H1 (cell line): ENCODE results near the gene CYP26A1. TPM values are rescaled to one million over a fixed set of nuclear protein-coding genes. Genes with fewer than 3 reads are reported as not detected.

Source experiments
- CTCF ChIA-PET: fragments of 300-600 bp; sonication (Branson Sonifier 250); formaldehyde crosslinking; loops from one replicate; lab custom pipeline; 2021; ENCODE audit not compliant: partially characterized antibody; lab: Charles Lee
- POLR2A ChIA-PET: fragments of 300-600 bp; sonication (Branson Sonifier 250); formaldehyde crosslinking; loops from one replicate; lab custom pipeline; 2021; ENCODE audit warnings: inconsistent platforms; ENCODE audit not compliant: partially characterized antibody; lab: Charles Lee
- DNase-seq, 2 experiments: peaks; one replicate each; pipeline versions ENCODE4 v3.0.0 to v3.0.0-alpha.2; 2010 to 2022; ENCODE audit warnings: low spot score in 2 of 2, low read depth in 1 of 2, mixed read lengths in 1 of 2
- FAIRE-seq: peaks from 2 replicates; lab custom pipeline; 2011; peaks lifted over from hg19 to GRCh38; lab: Jason Lieb, UNC
- H2AFZ ChIP-seq: 2 replicates; pipeline ENCODE4 v1.8.1; 2012; ENCODE audit warnings: low read length, inconsistent platforms
- H2AK5ac ChIP-seq: 2 replicates; pipeline ENCODE4 v1.6.1; 2013; ENCODE audit warnings: low read depth, low read length
- H2BK120ac ChIP-seq: replicated peaks from 2 replicates; pipeline ENCODE3; 2013; ENCODE audit warnings: low read depth, low read length, inconsistent platforms
- H2BK12ac ChIP-seq: 2 replicates; pipeline ENCODE4 v1.6.1; 2013; ENCODE audit warnings: low read depth, low read length
- H2BK15ac ChIP-seq: 2 replicates; pipeline ENCODE4 v1.6.1; 2013; ENCODE audit warnings: low read length
- H2BK20ac ChIP-seq: 2 replicates; pipeline ENCODE4 v1.6.1; 2013; ENCODE audit warnings: low read length
- H2BK5ac ChIP-seq: 2 replicates; pipeline ENCODE4 v1.6.1; 2013; ENCODE audit warnings: low read depth, low read length
- H3K14ac ChIP-seq: 2 replicates; pipeline ENCODE4 v1.6.1; 2013; ENCODE audit warnings: inconsistent platforms; ENCODE audit not compliant: insufficient read length
- H3K18ac ChIP-seq: 2 replicates; pipeline ENCODE4 v1.6.1; 2013; ENCODE audit warnings: low read length; ENCODE audit errors: extremely low read depth
- H3K23ac ChIP-seq: 2 replicates; pipeline ENCODE4 v1.6.1; 2013; ENCODE audit warnings: inconsistent platforms; ENCODE audit not compliant: insufficient read length
- H3K23me2 ChIP-seq: 2 replicates; pipeline ENCODE4 v1.6.1; 2013; ENCODE audit warnings: low read depth, low read length
- H3K27ac ChIP-seq: 2 replicates; pipeline ENCODE4 v1.6.1; 2011; ENCODE audit warnings: low read depth, low read length, inconsistent platforms
- H3K27me3 ChIP-seq, 4 experiments: replicated peaks in 1 of 4; 1 replicate in 1 of 4; 2 replicates in 3 of 4; pipeline versions ENCODE4 v1.6.1 to v1.8.1; 2011 to 2013; ENCODE audit warnings: low read length in 3 of 4, mild to moderate bottlenecking in 3 of 4, inconsistent platforms in 2 of 4, mixed read lengths in 2 of 4, moderate library complexity in 1 of 4; ENCODE audit not compliant: control insufficient read depth in 3 of 4, insufficient read depth in 3 of 4; ENCODE audit errors: extremely low read depth in 1 of 4
- H3K36me3 ChIP-seq, 4 experiments: 2 replicates each; pipeline versions ENCODE4 v1.6.1 to v1.8.1; 2011 to 2013; ENCODE audit warnings: mild to moderate bottlenecking in 4 of 4, low read length in 3 of 4, moderate library complexity in 2 of 4, control low read depth in 1 of 4, inconsistent platforms in 1 of 4; ENCODE audit not compliant: insufficient read depth in 4 of 4, control insufficient read depth in 2 of 4
- H3K4ac ChIP-seq: replicated peaks from 2 replicates; pipeline ENCODE3; 2013; ENCODE audit warnings: low read length, low read depth, mixed read lengths, inconsistent platforms; ENCODE audit not compliant: insufficient read length
- H3K4me1 ChIP-seq, 4 experiments: replicated peaks in 1 of 4; 1 replicate in 1 of 4; 2 replicates in 3 of 4; pipeline versions ENCODE4 v1.6.1 to v1.8.1; 2011 to 2013; ENCODE audit warnings: low read length in 3 of 4, inconsistent platforms in 2 of 4, mixed read lengths in 1 of 4; ENCODE audit not compliant: insufficient read depth in 4 of 4, control insufficient read depth in 3 of 4
- H3K4me2 ChIP-seq, 2 experiments: 2 replicates each; pipeline versions ENCODE4 v1.6.1 to v1.8.1; 2011 to 2013; ENCODE audit warnings: low read depth in 2 of 2, low read length in 2 of 2, control low read depth in 1 of 2, inconsistent platforms in 1 of 2, mild to moderate bottlenecking in 1 of 2; ENCODE audit not compliant: insufficient read depth in 1 of 2
- H3K4me3 ChIP-seq, 4 experiments: fragments of 200-600, 300-600 bp in 1 of 4; sonication (generic), shearing (Covaris generic), sonication (Bioruptor Twin) in 1 of 4; 2 replicates each; pipeline versions ENCODE4 v1.5.1 to v1.8.1; 2011 to 2016; ENCODE audit warnings: low read length in 4 of 4, low read depth in 3 of 4, control low read depth in 2 of 4, inconsistent platforms in 2 of 4, mild to moderate bottlenecking in 2 of 4, mixed read lengths in 1 of 4, moderate library complexity in 1 of 4; ENCODE audit not compliant: insufficient read depth in 2 of 4; ENCODE audit errors: extremely low read depth in 1 of 4
- H3K56ac ChIP-seq: replicated peaks from 2 replicates; pipeline ENCODE3; 2013; ENCODE audit warnings: low read depth, mild to moderate bottlenecking, mixed read lengths, low read length, inconsistent platforms; ENCODE audit not compliant: insufficient read length
- H3K79me1 ChIP-seq: 2 replicates; pipeline ENCODE4 v1.6.1; 2013; ENCODE audit warnings: low read depth, low read length, control low read depth
- H3K79me2 ChIP-seq, 2 experiments: 2 replicates each; pipeline versions ENCODE4 v1.6.1 to v1.8.1; 2012 to 2013; ENCODE audit warnings: low read length in 2 of 2, mild to moderate bottlenecking in 2 of 2, inconsistent platforms in 1 of 2; ENCODE audit not compliant: insufficient read depth in 2 of 2, control insufficient read depth in 1 of 2
- H3K9ac ChIP-seq, 4 experiments: replicated peaks in 1 of 4; 1 replicate in 1 of 4; 2 replicates in 3 of 4; pipeline versions ENCODE4 v1.6.1 to v1.8.1; 2011 to 2013; ENCODE audit warnings: low read depth in 3 of 4, low read length in 3 of 4, control low read depth in 2 of 4, mild to moderate bottlenecking in 2 of 4, moderate library complexity in 2 of 4, inconsistent platforms in 1 of 4; ENCODE audit errors: extremely low read depth in 1 of 4
- H3K9me3 ChIP-seq, 2 experiments: 2 replicates each; pipeline versions ENCODE4 v1.6.1 to v1.8.1; 2012 to 2013; ENCODE audit warnings: mild to moderate bottlenecking in 2 of 2, moderate library complexity in 2 of 2, control low read depth in 1 of 2, inconsistent platforms in 1 of 2, low read depth in 1 of 2, low read length in 1 of 2, mixed read lengths in 1 of 2; ENCODE audit not compliant: insufficient read depth in 2 of 2
- H4K20me1 ChIP-seq, 2 experiments: replicated peaks in 1 of 2; 2 replicates each; pipeline versions ENCODE3 to v1.8.1; 2011 to 2013; ENCODE audit warnings: inconsistent platforms in 2 of 2, low read length in 2 of 2, mild to moderate bottlenecking in 1 of 2; ENCODE audit not compliant: insufficient read depth in 2 of 2, control insufficient read depth in 1 of 2
- H4K5ac ChIP-seq: 2 replicates; pipeline ENCODE4 v1.6.1; 2013; ENCODE audit warnings: low read length, low read depth, mixed read lengths, inconsistent platforms; ENCODE audit not compliant: insufficient read length
- H4K8ac ChIP-seq: 2 replicates; pipeline ENCODE4 v1.8.0; 2013; ENCODE audit warnings: mild to moderate bottlenecking, moderate library complexity, low read length, inconsistent platforms; ENCODE audit not compliant: insufficient read depth; ENCODE audit errors: extremely low read depth
- H4K91ac ChIP-seq: replicated peaks from 2 replicates; pipeline ENCODE3; 2013; ENCODE audit warnings: low read length, mixed read lengths, inconsistent platforms; ENCODE audit not compliant: insufficient read length
- CEBPB ChIP-seq: IDR thresholded peaks from 2 replicates; pipeline ENCODE4 v1.6.1; 2012; ENCODE audit warnings: low read depth, low read length
- SP2 ChIP-seq: IDR thresholded peaks from 2 replicates; pipeline ENCODE4 v1.6.1; 2012; ENCODE audit warnings: mild to moderate bottlenecking, low read length, inconsistent platforms
- WGBS, 2 experiments: shearing (Covaris generic) in 1 of 2; methylation state at CpG; one replicate each; pipeline versions ENCODE4 v1.1.6 to v1.1.7; 2013 to 2015; ENCODE audit warnings: low lambda C conversion rate in 2 of 2, mixed read lengths in 2 of 2, inconsistent platforms in 1 of 2, low coverage in 1 of 2, missing lambda C conversion rate in 1 of 2; ENCODE audit not compliant: insufficient replicate concordance in 2 of 2, insufficient coverage in 1 of 2, insufficient read length in 1 of 2; ENCODE audit errors: extremely low coverage in 1 of 2, missing lambda C conversion rate in 1 of 2; 5-methylcytosine and 5-hydroxymethylcytosine counted together
- polyA plus RNA-seq, 7 experiments: library from polyadenylated mRNA; depleted of rRNA in 3 of 7; stranded (reverse) in 5 of 7; unstranded in 2 of 7; fragments of >200 nt in 5 of 7; fragments of 200-250 nt in 2 of 7; gene quantifications; 1 replicate in 5 of 7; 2 replicates in 1 of 7; 4 replicates in 1 of 7; pipeline versions ENCODE4 v1.2.1 to v1.2.3, GENCODE V29; 2011 to 2013; ENCODE audit warnings: missing spikeins in 2 of 7, mixed read lengths in 2 of 7
- total RNA-seq: library from RNA; stranded (reverse); fragmentation: NEBNext Ultra II Directional; extraction: Animal tissue kit (Norgen Biotek cat#: 25700); gene quantifications from 2 replicates; pipeline ENCODE4 v1.2.1, GENCODE V29; 2021

The CYP26A1 gene
- total and polyA plus RNA-seq, 2 of the 8 experiments (the other 6 are each of a cell fraction or from before 2014, with no cell fraction given): 5.0 to 9.1 TPM

DNA sequence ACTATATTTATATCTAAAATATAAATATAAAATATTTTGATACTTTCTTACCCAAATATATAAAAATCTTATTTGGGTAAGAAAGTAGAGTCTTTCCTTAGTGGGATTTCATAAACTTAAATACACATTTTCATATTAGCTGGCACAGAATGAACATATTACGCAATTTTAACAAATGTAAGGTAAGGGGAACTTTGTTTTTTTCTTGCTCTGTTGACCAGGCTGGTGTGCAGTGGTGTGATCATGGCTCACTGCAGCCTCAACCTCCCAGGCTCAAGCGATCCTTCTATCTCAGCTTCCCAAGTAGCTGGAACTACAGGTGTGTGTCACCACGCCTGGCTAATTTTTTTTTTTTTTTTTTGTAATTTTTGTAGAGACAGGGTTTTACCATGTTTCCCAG is 18.3 kb downstream of the CYP26A1 start:
- ChIA-PET CTCF (interaction anchor here (0.9 to 7.0 kb wide), 5 partner anchors 11 to 266 kb away, joined by 3 to 39 read pairs (median 4); no protein-coding TSS in a partner anchor), POLR2A (no interaction called here)
- no peak for TF ChIP-seq SP2
- peak; percentile 77; the same call in 1 of the 2 replicates for TF ChIP-seq CEBPB
- Histone ChIP-seq H3K4me3 (no peak overlapping the region), H3K9ac (no peak overlapping the region), H3K18ac (no peak overlapping the region), H2BK12ac (no peak overlapping the region), H3K56ac (no peak overlapping the region), H2AK5ac (no peak overlapping the region), H2BK20ac (no peak overlapping the region), H3K23ac (no peak overlapping the region), H2BK120ac (no peak overlapping the region), H2AFZ (no peak overlapping the region), H2BK15ac (no peak overlapping the region), H3K9me3 (no peaks in the 10 kb centered on the region), H3K79me1 (no peaks in the 10 kb centered on the region), H3K14ac (no peak overlapping the region), H3K27me3 (no peaks in the 10 kb centered on the region; a peak in 1 of 7 replicates), H3K79me2 (no peaks in the 10 kb centered on the region), H3K36me3 (no peaks in the 10 kb centered on the region), H3K4me2 (no peak overlapping the region), H3K4ac (no peak overlapping the region), H3K4me1 (peaks cover 2 to 6% (median 4%) of the 10 kb centered on the region in 4 experiments), H3K23me2 (no peaks in the 10 kb centered on the region), H2BK5ac (no peak overlapping the region), H3K27ac (no peak overlapping the region), H4K91ac (no peak overlapping the region), H4K5ac (no peak overlapping the region), H4K20me1 (no peaks in the 10 kb centered on the region), H4K8ac (no peak overlapping the region)
- FAIRE-seq (no peak), DNase-seq (no peak)
- 89% methylated on average over 3 of the region's 3 CpGs; no CpG with 5 or more reads in 1 of the 2 experiments for WGBS, 2 experiments
